ENCODE measurements around the gene SPACA7.
"Not testable (repeated sequence)": the region's sequence is repeated elsewhere in the genome, so short reads cannot be mapped to it uniquely, and the experiment has no call there.

DNA sequence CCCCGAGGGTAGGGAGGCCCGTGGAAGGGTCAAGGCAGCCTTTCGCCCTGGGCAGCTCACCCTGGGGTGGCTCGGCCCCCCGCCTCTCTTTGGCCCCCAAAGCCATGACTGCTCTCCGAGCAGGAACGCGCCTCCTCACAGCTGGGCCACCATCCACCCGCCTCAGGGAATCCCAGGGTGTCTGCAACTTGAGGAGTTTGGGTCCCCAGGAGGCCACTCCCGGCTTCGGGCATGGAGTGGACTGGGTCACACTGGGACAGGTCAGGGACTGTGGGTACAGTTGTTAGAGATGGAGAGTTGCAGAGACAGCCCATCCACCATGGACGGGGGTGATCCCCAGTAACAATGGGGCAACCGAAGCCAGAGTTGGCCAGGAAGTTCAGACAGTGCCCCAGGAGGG, 19.8 kb downstream of the SPACA7 start:
- TF ChIP-seq, protein P1, sequence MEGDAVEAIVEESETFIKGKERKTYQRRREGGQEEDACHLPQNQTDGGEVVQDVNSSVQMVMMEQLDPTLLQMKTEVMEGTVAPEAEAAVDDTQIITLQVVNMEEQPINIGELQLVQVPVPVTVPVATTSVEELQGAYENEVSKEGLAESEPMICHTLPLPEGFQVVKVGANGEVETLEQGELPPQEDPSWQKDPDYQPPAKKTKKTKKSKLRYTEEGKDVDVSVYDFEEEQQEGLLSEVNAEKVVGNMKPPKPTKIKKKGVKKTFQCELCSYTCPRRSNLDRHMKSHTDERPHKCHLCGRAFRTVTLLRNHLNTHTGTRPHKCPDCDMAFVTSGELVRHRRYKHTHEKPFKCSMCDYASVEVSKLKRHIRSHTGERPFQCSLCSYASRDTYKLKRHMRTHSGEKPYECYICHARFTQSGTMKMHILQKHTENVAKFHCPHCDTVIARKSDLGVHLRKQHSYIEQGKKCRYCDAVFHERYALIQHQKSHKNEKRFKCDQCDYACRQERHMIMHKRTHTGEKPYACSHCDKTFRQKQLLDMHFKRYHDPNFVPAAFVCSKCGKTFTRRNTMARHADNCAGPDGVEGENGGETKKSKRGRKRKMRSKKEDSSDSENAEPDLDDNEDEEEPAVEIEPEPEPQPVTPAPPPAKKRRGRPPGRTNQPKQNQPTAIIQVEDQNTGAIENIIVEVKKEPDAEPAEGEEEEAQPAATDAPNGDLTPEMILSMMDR (IDR thresholded peaks at IDR 0.05; ENCODE audit: insufficient read depth, low read length), result not testable (repeated sequence)
- TF ChIP-seq, protein P2, sequence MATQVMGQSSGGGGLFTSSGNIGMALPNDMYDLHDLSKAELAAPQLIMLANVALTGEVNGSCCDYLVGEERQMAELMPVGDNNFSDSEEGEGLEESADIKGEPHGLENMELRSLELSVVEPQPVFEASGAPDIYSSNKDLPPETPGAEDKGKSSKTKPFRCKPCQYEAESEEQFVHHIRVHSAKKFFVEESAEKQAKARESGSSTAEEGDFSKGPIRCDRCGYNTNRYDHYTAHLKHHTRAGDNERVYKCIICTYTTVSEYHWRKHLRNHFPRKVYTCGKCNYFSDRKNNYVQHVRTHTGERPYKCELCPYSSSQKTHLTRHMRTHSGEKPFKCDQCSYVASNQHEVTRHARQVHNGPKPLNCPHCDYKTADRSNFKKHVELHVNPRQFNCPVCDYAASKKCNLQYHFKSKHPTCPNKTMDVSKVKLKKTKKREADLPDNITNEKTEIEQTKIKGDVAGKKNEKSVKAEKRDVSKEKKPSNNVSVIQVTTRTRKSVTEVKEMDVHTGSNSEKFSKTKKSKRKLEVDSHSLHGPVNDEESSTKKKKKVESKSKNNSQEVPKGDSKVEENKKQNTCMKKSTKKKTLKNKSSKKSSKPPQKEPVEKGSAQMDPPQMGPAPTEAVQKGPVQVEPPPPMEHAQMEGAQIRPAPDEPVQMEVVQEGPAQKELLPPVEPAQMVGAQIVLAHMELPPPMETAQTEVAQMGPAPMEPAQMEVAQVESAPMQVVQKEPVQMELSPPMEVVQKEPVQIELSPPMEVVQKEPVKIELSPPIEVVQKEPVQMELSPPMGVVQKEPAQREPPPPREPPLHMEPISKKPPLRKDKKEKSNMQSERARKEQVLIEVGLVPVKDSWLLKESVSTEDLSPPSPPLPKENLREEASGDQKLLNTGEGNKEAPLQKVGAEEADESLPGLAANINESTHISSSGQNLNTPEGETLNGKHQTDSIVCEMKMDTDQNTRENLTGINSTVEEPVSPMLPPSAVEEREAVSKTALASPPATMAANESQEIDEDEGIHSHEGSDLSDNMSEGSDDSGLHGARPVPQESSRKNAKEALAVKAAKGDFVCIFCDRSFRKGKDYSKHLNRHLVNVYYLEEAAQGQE (IDR thresholded peaks at IDR 0.05; ENCODE audit: insufficient replicate concordance, low read depth), result not testable (repeated sequence)

All from HL-60 (cell line).